NOMO-1 treated with DMSO at 0.1 percent for 48 hours (cell line): ENCODE measurements around the gene SPTA1.
"Not testable (repeated sequence)": the region's sequence is repeated elsewhere in the genome, so short reads cannot be mapped to it uniquely, and the experiment has no call there.

Source experiments
- DNase-seq: peaks from one replicate; lab custom pipeline; 2025; ENCODE audit not compliant: unreplicated experiment; lab: John Stamatoyannopoulos, UW

SPTA1 gene

GRCh38 chr1:158686111-158687009 is at the start of gene SPTA1:
Gene SPTA1, minus strand, starts transcription at chr1:158686715. Its CDS starts 198 bp downstream, at chr1:158686517.
- DNase-seq: peak; percentile 86

GRCh38 chr1:158735848-158736247 is 49.3 kb upstream of the SPTA1 start:
- no peak for DNase-seq

- DNase-seq: no peak
Measured at GRCh38 chr1:158732524-158732923, 46.0 kb upstream of the SPTA1 start.

GRCh38 chr1:158731707-158732106 is 45.2 kb upstream of the SPTA1 start:
- DNase-seq: no peak

GRCh38 chr1:158730453-158730852 is 43.9 kb upstream of the SPTA1 start:
- DNase-seq: no peak

GRCh38 chr1:158728510-158729225 is 42.2 kb upstream of the SPTA1 start:
- DNase-seq: no peak

- DNase-seq: no peak
Measured at GRCh38 chr1:158724442-158724841, 37.9 kb upstream of the SPTA1 start.

- no peak for DNase-seq
Measured at GRCh38 chr1:158720620-158721019, 34.1 kb upstream of the SPTA1 start, which contains the start of gene OR6K3. Gene OR6K3, minus strand, starts transcription at chr1:158720720. Its CDS starts 2,605 bp downstream, at chr1:158718115.

- no peak for DNase-seq
Measured at GRCh38 chr1:158719664-158720063, 33.1 kb upstream of the SPTA1 start.

- DNase-seq: no peak
Measured at GRCh38 chr1:158717344-158717743, 30.8 kb upstream of the SPTA1 start.

- DNase-seq: no peak
Measured at GRCh38 chr1:158716335-158716734, 29.8 kb upstream of the SPTA1 start.

- DNase-seq: no peak
Measured at GRCh38 chr1:158714754-158715153, 28.2 kb upstream of the SPTA1 start.

- no peak for DNase-seq
Measured at GRCh38 chr1:158711098-158711497, 24.6 kb upstream of the SPTA1 start.

GRCh38 chr1:158706096-158706495 is 19.6 kb upstream of the SPTA1 start:
- no peak for DNase-seq

GRCh38 chr1:158700552-158700951 is 14.0 kb upstream of the SPTA1 start, which contains the start of gene OR6K2:
Gene OR6K2, minus strand, starts transcription at chr1:158700652. Its CDS starts 0 bp downstream, at chr1:158700652.
- no peak for DNase-seq

- no peak for DNase-seq
Measured at GRCh38 chr1:158694596-158694995, 8.1 kb upstream of the SPTA1 start.

GRCh38 chr1:158692356-158692755 is 5.8 kb upstream of the SPTA1 start:
- DNase-seq: no peak

- no peak for DNase-seq
Measured at GRCh38 chr1:158691907-158692306, 5.4 kb upstream of the SPTA1 start.

GRCh38 chr1:158691149-158691548 is 4.6 kb upstream of the SPTA1 start:
- DNase-seq: not testable (repeated sequence)

- DNase-seq: no peak
Measured at GRCh38 chr1:158689875-158690274, 3.4 kb upstream of the SPTA1 start.

- DNase-seq: no peak
Measured at GRCh38 chr1:158689110-158689509, 2.6 kb upstream of the SPTA1 start.

- DNase-seq: not testable (repeated sequence)
Measured at GRCh38 chr1:158688343-158688742, 1.8 kb upstream of the SPTA1 start.
